Measurements from ENCODE around the gene ACYP2.

ACYP2 gene

DNA sequence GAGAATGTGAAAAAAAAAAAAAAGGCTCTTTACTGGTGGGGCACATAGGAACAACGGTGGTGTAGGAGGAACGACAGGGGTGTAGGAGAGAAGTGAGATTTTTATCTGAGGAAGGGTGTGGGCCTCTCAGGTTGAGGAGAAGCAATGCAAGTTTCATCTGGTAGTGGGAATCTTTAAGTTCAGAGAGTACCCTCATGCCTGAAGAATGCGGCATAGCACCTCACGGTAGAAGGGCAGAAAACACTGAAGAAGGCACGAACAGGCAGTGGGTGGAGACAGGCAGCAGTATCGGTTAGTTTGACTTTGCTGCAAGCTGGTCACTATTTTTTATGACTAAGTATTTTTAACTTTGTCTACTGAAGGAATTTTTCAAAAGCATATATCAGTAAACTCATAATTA lies 192.8 kb downstream of the ACYP2 start:
- Histone ChIP-seq H3K27ac (no peak overlapping the region), H3K4me3 (ENCODE audit: low read depth, low read length) (no peak overlapping the region), H3K27me3 (replicated peaks) (no peaks in the 10 kb centered on the region), H3K36me3 (replicated peaks) (no peaks in the 10 kb centered on the region)
- no peak for DNase-seq
- TF ChIP-seq, protein P1, sequence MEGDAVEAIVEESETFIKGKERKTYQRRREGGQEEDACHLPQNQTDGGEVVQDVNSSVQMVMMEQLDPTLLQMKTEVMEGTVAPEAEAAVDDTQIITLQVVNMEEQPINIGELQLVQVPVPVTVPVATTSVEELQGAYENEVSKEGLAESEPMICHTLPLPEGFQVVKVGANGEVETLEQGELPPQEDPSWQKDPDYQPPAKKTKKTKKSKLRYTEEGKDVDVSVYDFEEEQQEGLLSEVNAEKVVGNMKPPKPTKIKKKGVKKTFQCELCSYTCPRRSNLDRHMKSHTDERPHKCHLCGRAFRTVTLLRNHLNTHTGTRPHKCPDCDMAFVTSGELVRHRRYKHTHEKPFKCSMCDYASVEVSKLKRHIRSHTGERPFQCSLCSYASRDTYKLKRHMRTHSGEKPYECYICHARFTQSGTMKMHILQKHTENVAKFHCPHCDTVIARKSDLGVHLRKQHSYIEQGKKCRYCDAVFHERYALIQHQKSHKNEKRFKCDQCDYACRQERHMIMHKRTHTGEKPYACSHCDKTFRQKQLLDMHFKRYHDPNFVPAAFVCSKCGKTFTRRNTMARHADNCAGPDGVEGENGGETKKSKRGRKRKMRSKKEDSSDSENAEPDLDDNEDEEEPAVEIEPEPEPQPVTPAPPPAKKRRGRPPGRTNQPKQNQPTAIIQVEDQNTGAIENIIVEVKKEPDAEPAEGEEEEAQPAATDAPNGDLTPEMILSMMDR (IDR thresholded peaks at IDR 0.05; ENCODE audit: low read depth, low read length, missing control alignments), result no peak
- in situ Hi-C loops (cut with HindIII; ENCODE audit: low pct_ligation_motif_present, low sequenced_read_pairs), result no loop called here

DNA sequence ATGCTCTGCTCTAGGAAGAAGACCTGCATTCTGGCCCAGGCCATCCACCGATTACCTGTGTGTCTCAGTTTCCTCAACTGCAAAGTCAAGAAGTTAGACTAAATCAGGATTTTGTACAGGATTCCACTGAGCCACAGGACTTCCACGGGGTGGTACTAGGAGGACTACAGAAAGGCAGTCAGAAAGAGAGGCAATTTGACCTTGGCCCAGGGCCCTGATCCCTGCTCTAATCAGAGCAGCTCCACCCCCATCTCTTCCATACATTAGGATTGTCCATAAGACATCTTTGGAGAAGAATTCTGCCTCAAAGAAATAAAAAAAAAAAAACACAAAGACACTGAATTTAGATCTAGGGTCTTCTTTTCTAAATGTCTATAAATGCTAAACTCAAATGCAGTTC lies 193.4 kb downstream of the ACYP2 start:
- TF ChIP-seq, protein P1 (IDR thresholded peaks at IDR 0.05; ENCODE audit: low read depth, low read length, missing control alignments), result no peak
- no peaks in the 10 kb centered on the region for H3K27me3 ChIP-seq (replicated peaks)

DNA sequence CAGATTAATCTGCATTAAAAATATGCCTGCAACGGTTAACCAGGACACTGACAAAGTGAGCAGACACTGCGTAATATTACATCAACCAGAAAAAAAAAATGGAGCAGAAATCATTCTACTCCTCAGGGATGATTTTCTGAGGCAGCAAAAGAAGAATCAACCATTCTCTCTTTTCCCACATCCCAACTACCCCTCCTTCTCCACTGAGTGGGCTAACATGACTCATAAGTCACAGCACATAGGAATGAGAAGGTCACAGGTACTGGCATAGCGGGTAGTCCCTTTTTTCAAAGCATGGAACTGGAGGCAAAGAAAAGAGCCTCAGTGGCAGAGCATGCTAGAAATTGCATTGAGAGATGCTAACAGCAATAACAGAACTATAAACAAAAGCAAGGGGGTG lies 194.9 kb downstream of the ACYP2 start:
- Histone ChIP-seq H3K4me3 (ENCODE audit: low read depth, low read length) (no peak overlapping the region), H3K36me3 (replicated peaks) (no peaks in the 10 kb centered on the region), H3K27me3 (replicated peaks) (no peaks in the 10 kb centered on the region), H3K27ac (no peak overlapping the region)
- TF ChIP-seq, protein P1 (IDR thresholded peaks at IDR 0.05; ENCODE audit: low read depth, low read length, missing control alignments), result no peak
- no peak for DNase-seq
- in situ Hi-C loops (cut with HindIII; ENCODE audit: low pct_ligation_motif_present, low sequenced_read_pairs), result no loop called here

More for the DNA sequence above, 193.4 kb downstream of the ACYP2 start:
- H3K36me3 ChIP-seq (replicated peaks), result no peaks in the 10 kb centered on the region
- in situ Hi-C loops (cut with HindIII; ENCODE audit: low pct_ligation_motif_present, low sequenced_read_pairs), result no loop called here
- H3K4me3 ChIP-seq (ENCODE audit: low read depth, low read length), result no peak overlapping the region
- H3K27ac ChIP-seq, result no peak overlapping the region
- DNase-seq, result no peak

DNA sequence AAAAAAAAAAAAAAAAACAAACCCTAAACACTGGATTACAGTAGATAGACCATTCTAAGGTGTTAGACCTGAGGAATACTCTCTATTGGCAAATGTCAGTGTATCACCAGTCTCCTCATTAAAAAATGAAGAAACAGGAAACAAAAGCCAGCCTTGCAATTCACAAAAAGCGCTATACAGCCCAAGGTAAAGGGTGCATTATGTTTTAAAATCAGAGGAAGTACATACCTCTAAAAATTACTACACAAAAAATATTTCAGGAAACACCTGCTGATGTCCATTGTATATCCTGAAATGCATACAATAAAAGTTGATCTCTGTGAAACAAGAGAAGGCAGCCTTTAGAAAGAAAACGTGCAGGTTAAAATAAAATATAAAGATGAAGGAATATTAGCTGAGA lies 195.5 kb downstream of the ACYP2 start:
- H3K4me3 ChIP-seq (ENCODE audit: low read depth, low read length), result no peak overlapping the region

DNA sequence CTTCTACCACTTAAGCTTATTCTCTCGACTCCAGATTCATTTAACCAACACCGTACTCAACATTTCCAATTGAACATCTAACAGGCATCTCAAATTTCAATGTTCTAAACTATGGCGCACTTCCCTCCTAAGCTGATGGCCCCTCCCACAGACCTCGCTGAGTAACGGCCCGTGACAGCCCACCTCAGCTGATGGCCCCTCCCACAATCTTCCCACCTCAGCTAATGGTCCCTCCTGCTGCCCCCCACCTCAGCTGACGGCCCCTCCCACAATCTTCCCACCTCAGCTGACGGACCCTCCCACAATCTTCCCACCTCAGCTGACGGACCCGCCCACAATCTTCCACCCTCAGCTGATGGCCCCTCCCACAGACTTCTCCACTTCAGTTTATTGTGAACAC lies 197.7 kb downstream of the ACYP2 start:
- DNase-seq, result no peak
- Histone ChIP-seq H3K27me3 (replicated peaks) (no peaks in the 10 kb centered on the region), H3K4me3 (ENCODE audit: low read depth, low read length) (no peak overlapping the region), H3K36me3 (replicated peaks) (no peaks in the 10 kb centered on the region), H3K27ac (no peak overlapping the region)
- in situ Hi-C loops (cut with HindIII; ENCODE audit: low pct_ligation_motif_present, low sequenced_read_pairs), result no loop called here
- TF ChIP-seq, protein P1 (IDR thresholded peaks at IDR 0.05; ENCODE audit: low read depth, low read length, missing control alignments), result no peak

More for the DNA sequence above, 195.5 kb downstream of the ACYP2 start:
- TF ChIP-seq, protein P1 (IDR thresholded peaks at IDR 0.05; ENCODE audit: low read depth, low read length, missing control alignments), result no peak
- no peak overlapping the region for H3K27ac ChIP-seq
- no peaks in the 10 kb centered on the region for H3K36me3 ChIP-seq (replicated peaks)
- in situ Hi-C loops (cut with HindIII; ENCODE audit: low pct_ligation_motif_present, low sequenced_read_pairs), result no loop called here
- H3K27me3 ChIP-seq (replicated peaks), result no peaks in the 10 kb centered on the region
- DNase-seq, result no peak

DNA sequence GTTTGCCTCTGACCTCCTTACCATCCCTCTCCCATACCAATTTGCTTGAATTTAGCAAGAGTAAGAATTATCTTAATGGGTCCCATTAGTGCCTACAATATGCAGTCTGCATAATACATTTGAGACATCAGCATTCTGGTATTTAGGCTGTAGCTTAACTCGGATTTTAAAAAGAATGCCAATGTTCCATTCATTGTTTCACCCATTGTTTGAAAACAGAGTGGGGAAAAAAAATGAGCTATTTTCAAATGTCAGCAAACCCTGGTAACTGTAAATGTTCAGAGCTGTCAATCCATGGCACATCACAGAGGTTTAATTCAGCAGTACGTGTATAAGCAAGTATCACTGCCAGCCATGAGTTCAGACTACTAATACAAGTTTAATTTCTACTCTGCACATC lies 202.6 kb downstream of the ACYP2 start:
- in situ Hi-C loops (cut with HindIII; ENCODE audit: low pct_ligation_motif_present, low sequenced_read_pairs), result no loop called here
- Histone ChIP-seq H3K27me3 (replicated peaks) (no peaks in the 10 kb centered on the region), H3K27ac (no peak overlapping the region), H3K4me3 (ENCODE audit: low read depth, low read length) (no peak overlapping the region), H3K36me3 (replicated peaks) (no peaks in the 10 kb centered on the region)
- DNase-seq, result no peak
- TF ChIP-seq, protein P1 (IDR thresholded peaks at IDR 0.05; ENCODE audit: low read depth, low read length, missing control alignments), result no peak

Measured in brain microvascular endothelial cell (primary cell).